ENCODE measurements around the gene BCL2L12. TPM values are rescaled to one million over a fixed set of nuclear protein-coding genes. Genes with fewer than 3 reads are reported as not detected.

Gene BCL2L12
- polyA plus RNA-seq, 6 donors from 2014 or later: 8.0 to 12.7 (median 10.6) TPM

DNA sequence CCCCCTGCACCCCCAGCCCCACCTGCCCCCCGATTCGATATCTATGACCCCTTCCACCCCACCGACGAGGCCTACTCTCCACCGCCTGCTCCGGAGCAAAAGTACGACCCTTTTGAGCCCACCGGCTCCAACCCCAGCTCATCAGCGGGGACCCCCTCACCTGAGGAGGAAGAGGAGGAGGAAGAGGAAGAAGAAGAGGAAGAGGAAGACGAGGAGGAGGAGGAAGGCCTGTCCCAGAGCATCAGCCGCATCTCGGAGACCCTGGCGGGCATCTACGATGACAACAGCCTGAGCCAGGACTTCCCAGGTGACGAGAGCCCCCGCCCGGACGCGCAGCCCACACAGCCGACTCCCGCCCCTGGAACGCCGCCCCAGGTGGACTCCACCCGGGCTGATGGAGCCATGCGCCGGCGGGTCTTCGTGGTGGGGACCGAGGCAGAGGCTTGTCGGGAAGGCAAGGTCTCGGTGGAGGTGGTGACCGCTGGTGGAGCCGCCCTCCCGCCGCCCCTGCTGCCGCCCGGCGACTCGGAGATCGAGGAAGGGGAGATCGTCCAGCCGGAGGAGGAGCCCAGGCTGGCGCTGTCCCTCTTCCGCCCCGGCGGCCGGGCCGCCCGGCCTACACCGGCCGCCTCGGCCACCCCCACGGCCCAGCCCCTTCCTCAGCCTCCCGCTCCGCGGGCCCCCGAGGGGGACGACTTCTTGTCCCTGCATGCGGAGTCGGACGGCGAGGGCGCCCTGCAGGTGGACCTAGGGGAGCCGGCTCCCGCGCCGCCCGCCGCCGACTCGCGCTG is 14.5 kb upstream of the BCL2L12 start:
- Mint-ChIP-seq H3K36me3 (peaks cover 6 to 7% of the 10 kb centered on the region in 2 donors), H3K27ac (no peak overlapping the region), H3K4me1 (peaks cover 0 to 4% (median 2%) of the 10 kb centered on the region in 3 donors), H3K9me3 (no peaks in the 10 kb centered on the region), H3K27me3 (no peaks in the 10 kb centered on the region), H3K4me3 (no peak overlapping the region)
- ATAC-seq (ENCODE audit: low read depth in 2 of 2) (no peak), DNase-seq (no peak)

DNA sequence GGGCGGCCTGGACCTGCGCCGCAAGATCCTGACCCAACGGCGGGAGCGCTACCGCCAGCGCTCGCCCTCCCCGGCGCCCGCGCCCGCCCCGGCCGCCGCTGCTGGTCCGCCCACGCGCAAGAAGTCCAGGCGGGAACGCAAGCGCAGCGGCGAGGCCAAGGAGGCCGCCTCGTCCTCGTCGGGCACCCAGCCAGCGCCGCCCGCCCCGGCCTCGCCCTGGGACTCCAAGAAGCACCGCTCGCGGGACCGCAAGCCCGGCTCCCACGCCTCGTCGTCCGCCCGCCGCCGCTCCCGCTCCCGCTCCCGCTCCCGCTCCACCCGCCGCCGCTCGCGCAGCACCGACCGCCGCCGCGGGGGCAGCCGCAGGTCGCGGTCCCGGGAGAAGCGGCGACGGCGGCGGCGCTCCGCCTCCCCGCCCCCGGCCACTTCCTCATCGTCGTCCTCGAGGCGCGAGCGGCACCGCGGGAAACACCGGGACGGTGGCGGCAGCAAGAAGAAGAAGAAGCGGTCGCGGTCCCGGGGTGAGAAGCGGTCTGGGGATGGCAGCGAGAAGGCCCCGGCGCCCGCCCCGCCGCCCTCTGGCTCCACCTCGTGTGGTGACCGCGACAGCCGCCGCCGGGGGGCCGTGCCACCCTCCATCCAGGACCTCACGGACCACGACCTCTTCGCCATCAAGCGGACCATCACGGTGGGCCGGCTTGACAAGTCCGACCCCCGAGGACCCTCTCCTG is 13.7 kb upstream of the BCL2L12 start:
- ATAC-seq (ENCODE audit: low read depth in 2 of 2) (no peak), DNase-seq (no peak)
- Mint-ChIP-seq H3K27ac (peak overlapping the region in 1 of 6 donors; percentile 47), H3K4me1 (peaks cover 0 to 3% (median 0%) of the 10 kb centered on the region in 3 donors), H3K9me3 (no peaks in the 10 kb centered on the region), H3K36me3 (peaks cover 6 to 7% of the 10 kb centered on the region in 2 donors), H3K27me3 (no peaks in the 10 kb centered on the region), H3K4me3 (no peak overlapping the region)

DNA sequence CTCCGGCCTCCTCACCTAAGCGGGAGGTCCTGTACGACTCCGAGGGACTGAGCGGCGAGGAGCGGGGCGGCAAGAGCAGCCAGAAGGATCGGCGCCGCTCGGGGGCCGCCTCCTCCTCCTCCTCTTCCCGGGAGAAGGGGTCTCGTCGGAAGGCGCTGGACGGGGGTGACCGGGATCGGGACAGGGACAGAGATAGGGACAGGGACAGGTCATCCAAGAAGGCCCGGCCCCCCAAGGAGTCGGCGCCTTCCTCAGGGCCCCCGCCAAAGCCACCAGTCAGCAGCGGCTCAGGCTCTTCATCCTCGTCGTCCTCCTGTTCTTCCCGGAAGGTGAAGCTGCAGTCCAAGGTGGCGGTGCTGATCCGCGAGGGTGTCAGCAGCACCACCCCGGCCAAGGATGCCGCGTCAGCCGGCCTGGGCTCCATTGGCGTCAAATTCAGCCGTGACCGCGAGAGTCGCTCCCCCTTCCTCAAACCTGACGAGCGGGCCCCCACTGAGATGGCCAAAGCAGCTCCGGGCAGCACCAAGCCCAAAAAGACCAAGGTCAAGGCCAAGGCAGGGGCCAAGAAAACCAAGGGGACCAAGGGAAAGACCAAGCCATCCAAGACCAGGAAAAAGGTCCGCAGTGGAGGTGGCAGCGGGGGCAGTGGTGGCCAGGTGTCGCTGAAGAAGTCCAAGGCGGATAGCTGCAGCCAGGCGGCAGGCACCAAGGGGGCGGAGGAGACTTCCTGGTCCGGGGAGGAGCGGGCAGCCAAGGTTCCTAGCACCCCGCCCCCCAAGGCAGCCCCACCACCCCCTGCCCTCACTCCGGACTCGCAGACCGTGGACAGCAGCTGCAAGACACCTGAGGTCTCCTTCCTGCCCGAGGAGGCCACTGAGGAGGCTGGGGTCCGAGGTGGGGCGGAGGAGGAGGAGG is 12.9 kb upstream of the BCL2L12 start:
- Mint-ChIP-seq H3K36me3 (peaks cover 6 to 7% of the 10 kb centered on the region in 2 donors), H3K27me3 (no peaks in the 10 kb centered on the region), H3K27ac (peak overlapping the region in 1 of 6 donors; percentile 47), H3K4me1 (peaks cover 0 to 5% (median 3%) of the 10 kb centered on the region in 3 donors), H3K4me3 (peak overlapping the region in 1 of 8 donors; percentile 33), H3K9me3 (no peaks in the 10 kb centered on the region)
- ATAC-seq (ENCODE audit: low read depth in 2 of 2) (no peak), DNase-seq (no peak)

DNA sequence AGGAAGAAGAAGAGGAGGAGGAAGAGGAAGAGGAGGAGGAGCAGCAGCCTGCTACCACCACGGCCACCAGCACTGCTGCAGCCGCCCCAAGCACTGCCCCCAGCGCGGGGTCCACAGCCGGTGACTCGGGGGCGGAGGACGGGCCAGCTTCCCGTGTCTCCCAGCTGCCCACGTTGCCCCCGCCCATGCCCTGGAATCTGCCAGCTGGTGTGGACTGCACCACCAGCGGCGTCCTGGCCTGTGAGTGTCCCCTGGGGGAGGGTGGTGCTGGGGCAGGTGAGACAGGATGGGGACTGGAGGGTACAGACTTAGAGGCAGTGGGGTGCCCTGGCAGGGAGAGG is 12.3 kb upstream of the BCL2L12 start:
- Mint-ChIP-seq H3K27me3 (no peaks in the 10 kb centered on the region), H3K4me3 (no peak overlapping the region), H3K27ac (peak overlapping the region in 1 of 6 donors; percentile 76), H3K36me3 (peaks cover 6 to 7% of the 10 kb centered on the region in 2 donors), H3K4me1 (peaks cover 0 to 5% (median 3%) of the 10 kb centered on the region in 3 donors), H3K9me3 (no peaks in the 10 kb centered on the region)
- DNase-seq: no peak
- no peak for ATAC-seq (ENCODE audit: low read depth in 2 of 2)

DNA sequence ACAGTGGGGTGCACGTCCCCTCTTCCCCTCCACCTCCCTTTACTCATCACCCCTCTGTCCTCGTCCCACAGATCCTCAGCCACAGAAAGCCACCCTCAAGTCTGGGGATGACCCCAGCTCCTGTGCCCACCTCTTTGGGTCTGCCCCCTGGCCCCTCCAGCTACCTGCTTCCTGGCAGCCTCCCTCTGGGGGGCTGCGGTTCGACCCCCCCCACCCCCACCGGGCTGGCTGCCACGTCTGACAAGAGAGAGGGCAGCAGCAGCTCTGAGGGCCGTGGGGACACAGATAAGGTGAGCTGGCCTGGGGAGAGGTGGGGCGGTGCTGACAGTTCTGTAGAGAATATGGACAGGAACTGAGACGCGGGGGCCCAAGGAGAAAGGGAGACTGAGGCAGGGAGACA is 11.2 kb upstream of the BCL2L12 start:
- H3K4me3 Mint-ChIP-seq: peak overlapping the region in 1 of 8 donors; percentile 52
- H3K36me3 Mint-ChIP-seq: peaks cover 6 to 7% of the 10 kb centered on the region in 2 donors
- H3K4me1 Mint-ChIP-seq: peaks cover 0 to 5% (median 3%) of the 10 kb centered on the region in 3 donors
- H3K9me3 Mint-ChIP-seq: no peaks in the 10 kb centered on the region
- no peaks in the 10 kb centered on the region for H3K27me3 Mint-ChIP-seq
- H3K27ac Mint-ChIP-seq: peak overlapping the region in 1 of 6 donors; percentile 66
- DNase-seq (no peak), ATAC-seq (ENCODE audit: low read depth in 2 of 2) (no peak)

DNA sequence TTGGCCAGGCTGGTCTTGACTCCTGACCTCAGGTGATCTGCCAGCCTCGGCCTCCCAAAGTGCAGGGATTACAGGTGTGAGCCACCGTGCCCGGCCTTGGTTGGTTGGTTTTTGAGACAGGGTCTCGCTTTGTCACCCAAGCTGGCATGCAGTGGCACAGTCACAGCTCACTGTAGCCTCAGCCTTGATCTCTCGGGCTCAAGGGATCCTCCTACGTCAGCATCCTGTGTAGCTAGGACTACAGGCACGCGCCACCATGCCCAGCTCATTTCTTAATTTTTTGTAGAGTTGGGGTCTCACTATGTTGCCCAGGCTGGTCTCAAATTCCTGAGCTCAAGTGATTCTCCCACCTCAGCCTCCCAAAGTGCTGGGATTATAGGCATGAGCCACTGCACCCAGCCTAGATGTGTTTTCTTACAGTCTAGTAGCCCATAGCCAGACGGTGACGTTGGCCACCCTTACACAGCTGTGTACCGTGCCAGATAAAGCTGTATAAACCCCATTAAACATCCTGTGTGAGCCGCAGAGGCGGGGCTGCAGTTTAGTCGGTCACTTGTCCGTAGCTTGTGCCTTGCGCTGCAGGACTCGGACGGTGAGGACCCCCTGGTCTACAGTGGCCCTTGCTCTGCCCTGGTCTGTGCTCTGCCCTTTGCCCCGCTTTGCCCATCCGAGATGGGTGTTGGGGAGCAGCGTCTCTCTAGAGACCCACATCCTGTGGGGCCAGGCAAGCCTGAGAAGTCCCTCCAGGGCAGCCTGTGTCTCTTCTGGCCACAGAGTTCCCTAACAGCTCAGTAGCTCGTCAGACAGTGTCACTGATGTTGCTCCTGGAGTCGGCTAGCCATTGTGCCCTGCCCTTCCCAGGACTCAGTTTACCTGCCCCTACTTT is 9.9 kb upstream of the BCL2L12 start:
- Mint-ChIP-seq H3K4me1 (peaks cover 3 to 6% (median 5%) of the 10 kb centered on the region in 3 donors), H3K27me3 (no peaks in the 10 kb centered on the region), H3K27ac (peak overlapping the region in 1 of 6 donors; percentile 47), H3K36me3 (peaks cover 6 to 7% of the 10 kb centered on the region in 2 donors), H3K9me3 (no peaks in the 10 kb centered on the region), H3K4me3 (no peak overlapping the region)
- ATAC-seq (ENCODE audit: low read depth in 2 of 2) (no peak), DNase-seq (no peak)

DNA sequence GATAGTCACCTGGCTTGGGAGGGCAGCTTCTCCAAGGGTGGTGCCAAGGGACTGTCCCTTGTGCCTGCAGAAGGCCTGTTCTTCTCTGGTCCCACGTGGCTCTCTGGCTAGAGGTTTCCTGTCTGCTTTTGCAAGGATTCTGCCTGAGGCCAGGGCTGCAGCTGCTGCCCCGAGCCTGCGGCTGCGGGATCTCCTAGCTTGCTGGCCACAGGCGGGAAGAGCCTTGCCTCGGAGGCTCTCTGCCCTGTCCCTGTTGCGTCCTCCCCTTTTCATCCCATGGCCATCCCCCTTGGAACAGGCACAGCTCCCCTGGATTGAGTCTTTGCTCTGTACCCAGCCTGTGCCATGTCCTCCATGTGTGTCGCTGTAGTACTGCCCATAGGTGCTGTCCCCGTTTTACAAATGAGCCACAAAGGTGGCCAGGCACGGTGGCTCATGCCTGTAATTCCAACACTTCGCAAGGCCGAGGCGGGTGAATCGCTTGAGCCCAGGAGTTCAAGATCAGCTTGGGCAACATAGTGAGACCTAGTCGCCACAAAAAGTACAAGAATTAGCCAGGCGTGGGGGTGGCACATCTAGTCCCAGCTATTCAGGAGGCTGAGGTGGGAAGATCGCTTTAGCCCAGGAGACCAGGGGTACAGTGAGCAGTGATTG is 9.2 kb upstream of the BCL2L12 start:
- DNase-seq: no peak
- Mint-ChIP-seq H3K27ac (peak overlapping the region in 1 of 6 donors; percentile 36), H3K36me3 (peaks cover 6 to 7% of the 10 kb centered on the region in 2 donors), H3K4me3 (no peak overlapping the region), H3K4me1 (peaks cover 3 to 6% (median 5%) of the 10 kb centered on the region in 3 donors), H3K27me3 (no peaks in the 10 kb centered on the region), H3K9me3 (no peaks in the 10 kb centered on the region)
- ATAC-seq (ENCODE audit: low read depth in 2 of 2): no peak

DNA sequence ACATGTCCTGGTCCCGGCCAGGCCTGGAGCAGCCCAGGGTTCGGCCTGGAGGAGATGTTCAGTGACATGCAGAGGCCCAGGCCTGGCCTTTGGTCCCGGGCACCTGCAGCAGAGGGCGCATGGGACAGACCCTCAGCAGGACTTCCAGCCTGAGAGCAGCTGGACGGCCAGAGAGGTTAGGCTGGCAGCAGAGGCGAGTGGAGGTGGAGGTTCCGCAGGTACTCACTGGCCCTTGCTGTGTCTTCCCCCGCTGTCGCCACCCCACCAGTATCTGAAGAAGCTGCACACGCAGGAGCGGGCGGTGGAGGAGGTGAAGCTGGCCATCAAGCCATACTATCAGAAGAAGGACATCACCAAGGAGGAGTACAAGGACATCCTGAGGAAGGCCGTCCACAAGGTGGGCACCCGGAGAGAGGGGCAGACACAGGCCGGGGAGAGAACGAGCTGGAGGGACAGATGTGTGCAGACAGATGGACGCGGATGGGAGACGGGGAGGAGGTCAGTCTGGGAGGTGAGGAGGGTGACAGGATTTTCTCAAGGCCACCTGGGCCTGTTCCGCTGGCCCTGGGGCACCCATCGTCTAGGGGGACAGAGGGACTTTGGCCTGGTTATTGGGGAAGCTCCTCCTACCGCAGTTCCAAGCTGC is 8.1 kb upstream of the BCL2L12 start:
- ATAC-seq (ENCODE audit: low read depth in 2 of 2): no peak
- H3K4me3 Mint-ChIP-seq: peak overlapping the region in 1 of 8 donors; percentile 41
- H3K36me3 Mint-ChIP-seq: peaks cover 6 to 7% of the 10 kb centered on the region in 2 donors
- no peaks in the 10 kb centered on the region for H3K9me3 Mint-ChIP-seq
- H3K27me3 Mint-ChIP-seq: no peaks in the 10 kb centered on the region
- H3K27ac Mint-ChIP-seq: no peak overlapping the region
- peaks cover 3 to 6% (median 6%) of the 10 kb centered on the region in 3 donors for H3K4me1 Mint-ChIP-seq
- no peak for DNase-seq

DNA sequence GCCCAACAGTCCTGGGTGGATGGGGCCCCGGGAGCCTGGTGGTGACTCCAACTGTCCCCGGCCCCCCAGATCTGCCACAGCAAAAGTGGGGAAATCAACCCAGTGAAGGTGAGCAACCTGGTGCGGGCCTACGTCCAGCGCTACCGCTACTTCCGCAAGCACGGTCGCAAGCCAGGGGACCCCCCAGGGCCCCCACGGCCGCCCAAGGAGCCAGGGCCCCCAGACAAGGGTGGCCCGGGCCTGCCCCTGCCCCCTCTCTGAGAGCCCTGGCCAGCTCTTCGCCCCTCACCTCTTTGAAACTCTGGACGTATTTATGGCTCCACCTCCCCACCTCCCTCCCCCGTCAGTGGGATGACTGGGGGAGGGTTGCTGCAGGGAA is 7.6 kb upstream of the BCL2L12 start:
- ATAC-seq (ENCODE audit: low read depth in 2 of 2): no peak
- no peak overlapping the region for H3K27ac Mint-ChIP-seq

DNA sequence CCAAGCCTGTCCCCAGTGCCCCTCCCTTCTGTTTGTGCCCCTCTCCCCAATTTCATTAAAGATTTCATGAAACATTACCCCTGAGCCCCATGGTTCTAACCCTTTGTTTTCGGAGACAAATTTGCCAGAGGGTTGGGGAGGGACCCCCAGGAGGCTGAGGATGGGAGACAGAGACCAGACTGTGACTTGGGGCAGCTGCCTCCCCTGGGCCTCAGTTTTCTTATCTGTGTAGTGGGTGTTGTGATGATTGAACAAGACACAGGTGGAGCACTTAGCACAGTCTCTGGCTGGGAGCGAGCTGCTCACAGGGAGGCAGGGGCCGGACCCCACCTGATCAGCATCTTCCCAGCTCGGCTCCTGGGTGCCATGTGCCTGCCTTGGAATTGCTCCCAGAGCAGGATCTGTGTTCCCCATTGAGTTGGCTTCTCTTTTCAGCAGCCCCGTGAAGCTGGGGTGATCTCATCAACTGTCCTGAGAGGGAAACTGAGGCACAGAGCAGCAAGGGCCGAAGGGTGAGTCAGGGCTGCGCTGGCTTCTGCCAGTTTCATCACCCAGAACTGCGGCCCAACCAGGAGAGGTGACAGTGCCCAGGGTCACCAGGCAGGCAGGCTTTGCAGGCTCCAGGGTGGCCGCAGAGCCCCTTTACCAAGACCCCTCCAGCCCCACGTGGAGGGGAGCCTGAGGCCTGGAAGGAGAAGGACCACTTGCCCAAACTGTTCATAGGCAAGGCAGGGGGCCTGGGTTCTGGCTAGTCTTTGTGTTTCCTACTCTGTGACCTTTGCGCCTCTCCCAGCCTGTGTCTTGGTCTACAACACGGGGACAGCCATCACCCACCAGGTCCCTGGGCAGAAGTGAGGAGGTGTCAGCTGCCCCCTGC is 6.9 kb upstream of the BCL2L12 start:
- no peaks in the 10 kb centered on the region for H3K9me3 Mint-ChIP-seq
- DNase-seq (no peak), ATAC-seq (ENCODE audit: low read depth in 2 of 2) (no peak)
- H3K4me3 Mint-ChIP-seq: no peak overlapping the region
- peak overlapping the region in 1 of 6 donors; percentile 24 for H3K27ac Mint-ChIP-seq
- H3K27me3 Mint-ChIP-seq: no peaks in the 10 kb centered on the region
- peaks cover 7 to 17% (median 11%) of the 10 kb centered on the region in 3 donors for H3K4me1 Mint-ChIP-seq
- peaks cover 6 to 7% of the 10 kb centered on the region in 2 donors for H3K36me3 Mint-ChIP-seq

More for the DNA sequence above, 7.6 kb upstream of the BCL2L12 start:
- Mint-ChIP-seq H3K27me3 (no peaks in the 10 kb centered on the region), H3K9me3 (no peaks in the 10 kb centered on the region), H3K36me3 (peaks cover 6 to 7% of the 10 kb centered on the region in 2 donors), H3K4me3 (no peak overlapping the region), H3K4me1 (peaks cover 6 to 12% (median 7%) of the 10 kb centered on the region in 3 donors)
- no peak for DNase-seq

DNA sequence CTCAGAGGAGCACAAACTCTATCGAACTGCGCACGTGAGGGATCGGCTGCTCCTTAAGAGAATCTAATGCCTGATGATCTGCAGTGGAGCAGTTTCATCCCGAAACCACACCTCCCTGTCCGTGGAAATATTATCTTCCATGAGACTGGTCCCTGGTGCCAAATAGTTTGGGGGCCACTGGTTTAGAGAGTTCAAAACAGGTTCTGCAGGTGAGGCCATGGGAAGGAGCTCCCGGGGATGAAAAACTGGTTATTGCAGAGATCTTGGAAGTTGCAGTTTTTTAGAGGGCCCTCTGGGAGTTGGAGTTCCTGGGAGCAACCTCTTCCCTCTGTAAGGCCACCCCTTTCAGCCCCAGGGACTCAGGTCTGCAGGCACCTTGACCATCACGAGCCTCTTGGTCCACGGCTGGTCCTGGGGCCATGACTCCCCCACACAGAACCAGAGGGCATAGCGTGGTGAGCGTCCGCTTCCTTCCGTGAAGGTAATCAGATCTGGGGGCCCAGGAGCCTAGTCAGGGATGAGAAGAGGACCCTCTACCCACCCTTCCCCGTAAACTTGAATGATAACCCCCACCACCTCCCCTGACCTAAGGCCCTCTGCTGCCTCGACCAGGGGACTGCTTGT is 5.3 kb upstream of the BCL2L12 start:
- peaks cover 0 to 3% of the 10 kb centered on the region in 2 donors for H3K36me3 Mint-ChIP-seq
- no peak overlapping the region for H3K27ac Mint-ChIP-seq
- no peak for ATAC-seq (ENCODE audit: low read depth in 2 of 2)
- H3K4me1 Mint-ChIP-seq: peaks cover 20 to 29% (median 27%) of the 10 kb centered on the region in 3 donors
- H3K9me3 Mint-ChIP-seq: no peaks in the 10 kb centered on the region
- DNase-seq: no peak
- H3K27me3 Mint-ChIP-seq: no peaks in the 10 kb centered on the region
- H3K4me3 Mint-ChIP-seq: peak overlapping the region in 1 of 8 donors; percentile 41

Data from naive B cell (primary cell).